Nephron (organoid): ENCODE results near the gene MIB1.

Experiments used
- H3K27ac Mint-ChIP-seq, 3 experiments: 2 replicates each; pipeline ENCODE4 v1.8.0; 2020; ENCODE audit warnings: mixed read lengths in 3 of 3, mild to moderate bottlenecking in 2 of 3, moderate library complexity in 1 of 3
- H3K27me3 Mint-ChIP-seq: 2 replicates; pipeline ENCODE4 v1.8.0; 2021; ENCODE audit warnings: low read depth, mild to moderate bottlenecking, moderate library complexity, mixed read lengths
- H3K36me3 Mint-ChIP-seq: 2 replicates; pipeline ENCODE4 v1.8.0; 2020; ENCODE audit warnings: low read depth, mixed read lengths
- H3K4me1 Mint-ChIP-seq: 2 replicates; pipeline ENCODE4 v1.8.0; 2020; ENCODE audit warnings: mixed read lengths
- H3K4me3 Mint-ChIP-seq, 3 experiments: 2 replicates each; pipeline ENCODE4 v1.8.0; 2020; ENCODE audit warnings: mild to moderate bottlenecking in 3 of 3, mixed read lengths in 3 of 3, moderate library complexity in 2 of 3
- H3K9me3 Mint-ChIP-seq: 2 replicates; pipeline ENCODE4 v1.8.0; 2020; ENCODE audit warnings: mixed read lengths
- TF ChIP-seq, protein P1 (sequence below), 3 experiments: fragments of 200-600 bp; sonication (generic); IDR thresholded peaks; one replicate each; pipeline ENCODE4 v1.5.0; 2021; ENCODE audit warnings: antibody characterized with exemption in 3 of 3; ENCODE audit not compliant: unreplicated experiment in 3 of 3

The MIB1 gene

GRCh38 chr18:21815101-21815500 is 74.5 kb downstream of the MIB1 start:
- Mint-ChIP-seq H3K4me3 (no peak overlapping the region), H3K27ac (no peak overlapping the region), H3K4me1 (no peaks in the 10 kb centered on the region), H3K36me3 (peaks cover 66% of the 10 kb centered on the region), H3K9me3 (peaks cover 7% of the 10 kb centered on the region), H3K27me3 (no peaks in the 10 kb centered on the region)
- TF ChIP-seq, protein P1, sequence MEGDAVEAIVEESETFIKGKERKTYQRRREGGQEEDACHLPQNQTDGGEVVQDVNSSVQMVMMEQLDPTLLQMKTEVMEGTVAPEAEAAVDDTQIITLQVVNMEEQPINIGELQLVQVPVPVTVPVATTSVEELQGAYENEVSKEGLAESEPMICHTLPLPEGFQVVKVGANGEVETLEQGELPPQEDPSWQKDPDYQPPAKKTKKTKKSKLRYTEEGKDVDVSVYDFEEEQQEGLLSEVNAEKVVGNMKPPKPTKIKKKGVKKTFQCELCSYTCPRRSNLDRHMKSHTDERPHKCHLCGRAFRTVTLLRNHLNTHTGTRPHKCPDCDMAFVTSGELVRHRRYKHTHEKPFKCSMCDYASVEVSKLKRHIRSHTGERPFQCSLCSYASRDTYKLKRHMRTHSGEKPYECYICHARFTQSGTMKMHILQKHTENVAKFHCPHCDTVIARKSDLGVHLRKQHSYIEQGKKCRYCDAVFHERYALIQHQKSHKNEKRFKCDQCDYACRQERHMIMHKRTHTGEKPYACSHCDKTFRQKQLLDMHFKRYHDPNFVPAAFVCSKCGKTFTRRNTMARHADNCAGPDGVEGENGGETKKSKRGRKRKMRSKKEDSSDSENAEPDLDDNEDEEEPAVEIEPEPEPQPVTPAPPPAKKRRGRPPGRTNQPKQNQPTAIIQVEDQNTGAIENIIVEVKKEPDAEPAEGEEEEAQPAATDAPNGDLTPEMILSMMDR (IDR thresholded peaks at IDR 0.05; ENCODE audit: unreplicated experiment in 3 of 3) = no peak

GRCh38 chr18:21820033-21820810 is 79.6 kb downstream of the MIB1 start:
- Mint-ChIP-seq H3K27ac (no peak overlapping the region), H3K4me1 (peaks cover 4% of the 10 kb centered on the region), H3K36me3 (peaks cover 55% of the 10 kb centered on the region), H3K4me3 (no peak overlapping the region), H3K27me3 (no peaks in the 10 kb centered on the region), H3K9me3 (no peaks in the 10 kb centered on the region)
- TF ChIP-seq, protein P1 (IDR thresholded peaks at IDR 0.05; ENCODE audit: unreplicated experiment in 3 of 3) = peak; percentile 57 to 70 (median 58)

- Mint-ChIP-seq H3K27ac (no peak overlapping the region), H3K27me3 (no peaks in the 10 kb centered on the region), H3K4me1 (peaks cover 7% of the 10 kb centered on the region), H3K36me3 (peaks cover 49% of the 10 kb centered on the region), H3K9me3 (no peaks in the 10 kb centered on the region), H3K4me3 (no peak overlapping the region)
- TF ChIP-seq, protein P1 (IDR thresholded peaks at IDR 0.05; ENCODE audit: unreplicated experiment in 3 of 3) = no peak
Measured at GRCh38 chr18:21820811-21821143, 80.2 kb downstream of the MIB1 start.

DNA sequence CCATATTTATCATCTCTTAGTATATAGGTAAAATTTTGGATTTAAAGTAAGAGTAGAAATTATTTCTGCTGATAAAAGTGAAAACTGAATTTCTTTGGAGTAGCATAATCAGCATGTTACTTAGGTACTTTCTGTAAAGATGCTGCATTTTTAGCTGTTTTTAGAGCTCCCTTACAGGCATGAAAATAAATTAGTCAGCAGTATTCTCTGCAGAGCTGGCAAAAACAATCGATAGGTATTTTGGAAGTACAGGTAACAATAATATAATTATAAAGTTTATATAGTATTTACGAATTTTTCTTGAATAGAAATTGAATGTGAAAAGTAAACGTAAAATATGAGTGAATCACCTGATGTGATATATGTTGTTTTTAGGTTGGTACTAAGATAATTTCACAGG is 83.3 kb downstream of the MIB1 start:
- H3K4me1 Mint-ChIP-seq = peaks cover 18% of the 10 kb centered on the region
- H3K27ac Mint-ChIP-seq = no peak overlapping the region
- H3K9me3 Mint-ChIP-seq = no peaks in the 10 kb centered on the region
- TF ChIP-seq, protein P1 (IDR thresholded peaks at IDR 0.05; ENCODE audit: unreplicated experiment in 3 of 3) = no peak
- no peak overlapping the region for H3K4me3 Mint-ChIP-seq
- no peaks in the 10 kb centered on the region for H3K27me3 Mint-ChIP-seq
- peaks cover 33% of the 10 kb centered on the region for H3K36me3 Mint-ChIP-seq

- H3K27me3 Mint-ChIP-seq = no peaks in the 10 kb centered on the region
- TF ChIP-seq, protein P1 (IDR thresholded peaks at IDR 0.05; ENCODE audit: unreplicated experiment in 3 of 3) = no peak
- peak overlapping the region in 2 of 3 experiments; percentile 9 to 59 for H3K27ac Mint-ChIP-seq
- H3K4me1 Mint-ChIP-seq = peaks cover 27% of the 10 kb centered on the region
- no peaks in the 10 kb centered on the region for H3K9me3 Mint-ChIP-seq
- peaks cover 15% of the 10 kb centered on the region for H3K36me3 Mint-ChIP-seq
- peak overlapping the region in 2 of 3 experiments; percentile 42 to 77 for H3K4me3 Mint-ChIP-seq
Measured at GRCh38 chr18:21826196-21826595, 85.6 kb downstream of the MIB1 start.
